ENCODE data around the gene STAT5B. TPM values are rescaled to one million over a fixed set of nuclear protein-coding genes. Genes with fewer than 3 reads are reported as not detected.
"Not testable (repeated sequence)": the region's sequence is repeated elsewhere in the genome, so short reads cannot be mapped to it uniquely, and the experiment has no call there.

Gene STAT5B
- total RNA-seq, 1 experiment from 2014 or later, result 24.3 TPM

GRCh38 chr17:42309986-42310786, 34.0 kb upstream of the STAT5B start:
- Histone ChIP-seq H3K4me3 (no peak overlapping the region), H3K36me3 (peaks cover 30% of the 10 kb centered on the region), H3K9me3 (no peaks in the 10 kb centered on the region), H3K27me3 (no peaks in the 10 kb centered on the region)
- DNase-seq, result no peak

- no peak overlapping the region for H3K4me3 ChIP-seq
- no peaks in the 10 kb centered on the region for H3K9me3 ChIP-seq
- peaks cover 23% of the 10 kb centered on the region for H3K36me3 ChIP-seq
These were observed 33.0 kb upstream of the STAT5B start for GRCh38 chr17:42309142-42309541.

DNA sequence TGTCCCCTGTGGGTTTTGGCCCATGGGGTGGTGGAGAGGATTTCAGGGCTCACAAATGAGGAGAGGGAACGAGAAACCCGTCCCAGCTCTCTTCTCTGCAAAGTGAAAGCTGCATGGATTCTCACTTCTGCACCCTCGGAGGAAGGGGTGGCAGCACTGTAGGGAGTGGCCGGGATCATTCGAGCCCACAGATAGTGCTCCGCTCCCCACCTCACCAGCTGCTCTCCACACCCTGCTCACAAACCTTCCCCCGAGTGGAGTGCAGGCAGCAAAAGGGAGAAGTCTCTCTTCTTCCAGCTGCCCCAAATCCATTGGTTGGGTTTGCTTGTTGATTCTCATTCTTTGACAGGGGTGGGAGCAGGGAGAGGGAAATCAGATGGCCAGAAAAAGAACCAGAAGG, 32.3 kb upstream of the STAT5B start:
- H3K27me3 ChIP-seq, result no peaks in the 10 kb centered on the region

More at GRCh38 chr17:42309142-42309541, 33.0 kb upstream of the STAT5B start:
- DNase-seq, result no peak
- no peaks in the 10 kb centered on the region for H3K27me3 ChIP-seq

DNA sequence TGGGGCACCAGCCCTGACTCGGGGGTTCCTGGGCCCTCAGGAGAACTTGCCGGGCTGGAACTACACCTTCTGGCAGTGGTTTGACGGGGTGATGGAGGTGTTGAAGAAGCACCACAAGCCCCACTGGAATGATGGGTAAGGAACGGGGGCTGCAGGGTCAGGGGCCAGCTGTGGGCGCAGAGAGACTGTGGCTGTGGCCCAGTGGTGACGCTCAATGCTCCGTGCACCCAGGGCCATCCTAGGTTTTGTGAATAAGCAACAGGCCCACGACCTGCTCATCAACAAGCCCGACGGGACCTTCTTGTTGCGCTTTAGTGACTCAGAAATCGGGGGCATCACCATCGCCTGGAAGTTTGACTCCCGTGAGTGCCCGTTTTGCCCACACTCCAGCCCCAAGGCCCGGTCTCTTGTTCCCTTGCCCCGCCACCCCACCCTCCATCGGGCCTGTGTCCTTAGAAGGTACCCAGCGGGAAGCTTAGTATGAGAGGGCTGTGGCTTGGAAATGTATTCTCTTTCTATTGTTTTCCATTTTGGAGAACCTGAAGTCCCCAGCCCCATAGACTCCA, 31.3 kb upstream of the STAT5B start:
- H3K9me3 ChIP-seq, result no peaks in the 10 kb centered on the region
- no peaks in the 10 kb centered on the region for H3K27me3 ChIP-seq
- H3K4me3 ChIP-seq, result no peak overlapping the region
- no peak for DNase-seq
- peaks cover 14% of the 10 kb centered on the region for H3K36me3 ChIP-seq

More for the DNA sequence above, 32.3 kb upstream of the STAT5B start:
- Histone ChIP-seq H3K36me3 (peaks cover 16% of the 10 kb centered on the region), H3K4me3 (no peak overlapping the region), H3K9me3 (no peaks in the 10 kb centered on the region)
- no peak for DNase-seq

DNA sequence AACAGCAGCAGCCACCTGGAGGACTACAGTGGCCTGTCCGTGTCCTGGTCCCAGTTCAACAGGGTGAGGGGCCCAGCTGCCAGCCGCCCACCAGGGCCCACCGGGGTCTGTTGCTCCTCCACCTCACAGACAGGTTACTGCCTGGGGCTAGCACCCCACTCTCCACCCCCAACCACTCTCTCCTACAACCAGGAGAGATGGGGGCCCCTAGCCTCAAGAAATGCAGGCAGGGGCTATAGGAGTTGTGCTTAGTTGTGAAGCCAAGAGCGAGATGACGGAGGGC, 30.1 kb upstream of the STAT5B start:
- Histone ChIP-seq H3K4me3 (no peak overlapping the region), H3K36me3 (peaks cover 9% of the 10 kb centered on the region), H3K9me3 (no peaks in the 10 kb centered on the region), H3K27me3 (no peaks in the 10 kb centered on the region)
- DNase-seq, result no peak

DNA sequence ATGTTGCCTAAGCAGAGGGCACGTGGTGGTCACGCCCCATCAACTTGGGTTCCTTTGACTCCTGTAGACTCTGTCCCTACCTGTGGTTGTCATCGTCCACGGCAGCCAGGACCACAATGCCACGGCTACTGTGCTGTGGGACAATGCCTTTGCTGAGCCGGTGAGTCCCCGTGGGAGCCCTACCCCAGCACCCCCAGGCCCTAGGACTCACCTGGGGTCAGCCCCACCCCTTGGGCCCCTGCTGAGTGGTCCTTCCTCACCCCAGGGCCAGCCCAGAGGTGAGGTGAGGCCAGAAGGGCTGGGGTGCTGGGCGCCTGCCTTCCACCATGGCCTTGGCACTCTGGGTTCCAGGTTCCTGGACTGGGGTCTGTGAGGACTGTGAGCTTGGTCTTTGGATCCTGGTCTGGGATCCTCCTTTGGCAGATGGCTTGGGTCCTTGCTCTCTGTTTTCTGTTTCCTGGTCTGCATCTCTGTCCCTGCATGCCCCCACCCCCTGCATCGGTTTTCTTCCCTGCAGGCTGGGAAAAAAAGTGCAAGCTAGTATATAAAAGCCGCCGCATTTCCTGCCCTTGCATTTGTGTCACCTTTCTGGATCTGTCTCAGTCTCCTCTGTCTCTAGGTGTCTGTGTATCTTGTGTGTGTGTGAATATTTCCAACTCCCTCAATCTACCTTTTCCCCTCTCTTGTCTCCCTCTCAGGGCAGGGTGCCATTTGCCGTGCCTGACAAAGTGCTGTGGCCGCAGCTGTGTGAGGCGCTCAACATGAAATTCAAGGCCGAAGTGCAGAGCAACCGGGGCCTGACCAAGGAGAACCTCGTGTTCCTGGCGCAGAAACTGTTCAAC, 29.6 kb upstream of the STAT5B start:
- Histone ChIP-seq H3K27me3 (no peaks in the 10 kb centered on the region), H3K9me3 (no peaks in the 10 kb centered on the region), H3K4me3 (no peak overlapping the region), H3K36me3 (peaks cover 3% of the 10 kb centered on the region; the same call in 1 of the 2 replicates)
- no peak for DNase-seq

- not testable (repeated sequence) for DNase-seq
These were observed 28.8 kb upstream of the STAT5B start for GRCh38 chr17:42305031-42305330.

GRCh38 chr17:42304187-42305030, 28.2 kb upstream of the STAT5B start:
- no peaks in the 10 kb centered on the region; the same call in 1 of the 2 replicates for H3K36me3 ChIP-seq
- H3K4me3 ChIP-seq, result no peak overlapping the region
- DNase-seq, result no peak
- H3K27me3 ChIP-seq, result no peaks in the 10 kb centered on the region
- H3K9me3 ChIP-seq, result no peaks in the 10 kb centered on the region

More at GRCh38 chr17:42305031-42305330, 28.8 kb upstream of the STAT5B start:
- not testable (repeated sequence) for H3K4me3 ChIP-seq, H3K27me3 ChIP-seq, H3K9me3 ChIP-seq, H3K36me3 ChIP-seq

GRCh38 chr17:42303694-42304093, 27.5 kb upstream of the STAT5B start:
- Histone ChIP-seq H3K9me3 (no peaks in the 10 kb centered on the region), H3K27me3 (no peaks in the 10 kb centered on the region), H3K4me3 (no peak overlapping the region), H3K36me3 (no peaks in the 10 kb centered on the region; the same call in 1 of the 2 replicates)
- DNase-seq, result no peak

DNA sequence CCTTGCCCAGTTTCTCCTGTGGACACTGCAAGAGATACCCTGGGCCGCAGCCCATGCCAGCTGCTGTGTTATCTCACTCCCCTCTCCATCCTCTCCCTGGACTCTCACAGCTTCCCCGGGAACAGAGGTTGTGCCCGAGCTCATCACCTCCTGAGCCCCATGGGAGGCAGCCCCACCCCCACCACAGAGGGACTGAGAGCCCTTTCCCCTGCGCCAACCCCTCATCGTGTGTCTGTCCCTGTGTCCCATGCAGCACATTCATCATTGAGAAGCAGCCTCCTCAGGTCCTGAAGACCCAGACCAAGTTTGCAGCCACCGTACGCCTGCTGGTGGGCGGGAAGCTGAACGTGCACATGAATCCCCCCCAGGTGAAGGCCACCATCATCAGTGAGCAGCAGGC, 24.8 kb upstream of the STAT5B start:
- Histone ChIP-seq H3K4me3 (no peak overlapping the region), H3K9me3 (no peaks in the 10 kb centered on the region), H3K27me3 (no peaks in the 10 kb centered on the region), H3K36me3 (no peaks in the 10 kb centered on the region; the same call in 1 of the 2 replicates)
- DNase-seq, result no peak

DNA sequence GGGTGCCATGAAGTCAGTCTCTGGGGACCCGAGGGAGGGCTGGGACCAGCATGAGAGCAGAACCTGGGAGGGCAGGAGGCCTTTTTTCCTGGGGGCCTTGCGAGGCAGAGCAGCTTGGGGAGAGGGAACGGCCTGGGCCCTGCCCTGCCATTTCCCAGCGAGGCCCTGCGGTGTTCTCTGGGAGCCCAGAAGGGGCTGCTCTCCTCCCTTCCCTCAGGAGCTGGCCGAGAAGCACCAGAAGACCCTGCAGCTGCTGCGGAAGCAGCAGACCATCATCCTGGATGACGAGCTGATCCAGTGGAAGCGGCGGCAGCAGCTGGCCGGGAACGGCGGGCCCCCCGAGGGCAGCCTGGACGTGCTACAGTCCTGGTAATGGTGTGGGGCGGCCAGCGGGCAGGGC, 23.7 kb upstream of the STAT5B start:
- not testable (repeated sequence) for H3K27me3 ChIP-seq, H3K36me3 ChIP-seq, H3K9me3 ChIP-seq, DNase-seq, H3K4me3 ChIP-seq

DNA sequence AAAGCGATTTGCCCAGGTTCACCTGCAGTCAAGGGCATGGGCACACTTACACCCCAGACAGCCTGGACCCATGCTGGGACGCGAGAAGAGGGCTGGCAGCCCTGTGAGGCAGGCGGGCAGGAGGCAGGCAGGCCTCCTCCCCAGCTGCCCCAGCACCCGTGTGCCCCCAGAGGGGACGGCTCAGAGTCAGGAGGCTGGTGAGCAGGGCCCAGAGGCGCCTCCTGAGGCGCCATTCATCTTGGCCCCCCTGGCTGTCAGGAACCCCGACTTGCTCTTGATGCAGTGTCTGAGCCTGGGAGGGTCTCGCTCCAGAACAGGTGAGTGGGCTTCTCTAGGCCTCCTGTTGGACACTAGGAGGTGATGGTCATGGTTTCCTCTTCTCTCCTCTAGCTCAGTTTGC, 23.2 kb upstream of the STAT5B start:
- DNase-seq, result not testable (repeated sequence)

DNA sequence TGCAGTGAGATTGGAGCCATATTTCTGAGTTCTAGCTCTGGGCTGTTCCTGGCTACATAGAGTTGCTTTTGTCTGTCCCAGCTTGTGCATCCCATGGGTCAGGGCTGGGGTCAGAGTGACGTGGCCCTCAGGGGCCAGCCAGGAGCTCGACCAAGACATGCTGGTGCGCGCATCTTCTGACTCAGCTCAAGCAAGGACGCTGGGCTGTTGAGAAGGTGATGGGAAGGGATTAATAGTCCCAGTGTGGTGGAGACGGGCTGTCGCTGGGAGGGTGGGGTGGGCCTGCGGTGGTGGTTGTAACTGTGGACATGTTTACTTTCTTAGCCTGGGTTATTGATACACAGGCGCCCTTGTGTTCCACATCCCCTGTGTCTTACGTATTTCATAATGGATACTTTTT, 21.6 kb upstream of the STAT5B start:
- not testable (repeated sequence) for DNase-seq, H3K36me3 ChIP-seq, H3K27me3 ChIP-seq, H3K9me3 ChIP-seq, H3K4me3 ChIP-seq

More for the DNA sequence above, 23.2 kb upstream of the STAT5B start:
- H3K27me3 ChIP-seq, H3K4me3 ChIP-seq, H3K36me3 ChIP-seq, H3K9me3 ChIP-seq: not testable (repeated sequence)

GRCh38 chr17:42296012-42296411, 19.8 kb upstream of the STAT5B start:
- no peak for DNase-seq
- no peaks in the 10 kb centered on the region for H3K27me3 ChIP-seq
- no peak overlapping the region for H3K4me3 ChIP-seq
- no peaks in the 10 kb centered on the region for H3K36me3 ChIP-seq
- H3K9me3 ChIP-seq, result no peaks in the 10 kb centered on the region

DNA sequence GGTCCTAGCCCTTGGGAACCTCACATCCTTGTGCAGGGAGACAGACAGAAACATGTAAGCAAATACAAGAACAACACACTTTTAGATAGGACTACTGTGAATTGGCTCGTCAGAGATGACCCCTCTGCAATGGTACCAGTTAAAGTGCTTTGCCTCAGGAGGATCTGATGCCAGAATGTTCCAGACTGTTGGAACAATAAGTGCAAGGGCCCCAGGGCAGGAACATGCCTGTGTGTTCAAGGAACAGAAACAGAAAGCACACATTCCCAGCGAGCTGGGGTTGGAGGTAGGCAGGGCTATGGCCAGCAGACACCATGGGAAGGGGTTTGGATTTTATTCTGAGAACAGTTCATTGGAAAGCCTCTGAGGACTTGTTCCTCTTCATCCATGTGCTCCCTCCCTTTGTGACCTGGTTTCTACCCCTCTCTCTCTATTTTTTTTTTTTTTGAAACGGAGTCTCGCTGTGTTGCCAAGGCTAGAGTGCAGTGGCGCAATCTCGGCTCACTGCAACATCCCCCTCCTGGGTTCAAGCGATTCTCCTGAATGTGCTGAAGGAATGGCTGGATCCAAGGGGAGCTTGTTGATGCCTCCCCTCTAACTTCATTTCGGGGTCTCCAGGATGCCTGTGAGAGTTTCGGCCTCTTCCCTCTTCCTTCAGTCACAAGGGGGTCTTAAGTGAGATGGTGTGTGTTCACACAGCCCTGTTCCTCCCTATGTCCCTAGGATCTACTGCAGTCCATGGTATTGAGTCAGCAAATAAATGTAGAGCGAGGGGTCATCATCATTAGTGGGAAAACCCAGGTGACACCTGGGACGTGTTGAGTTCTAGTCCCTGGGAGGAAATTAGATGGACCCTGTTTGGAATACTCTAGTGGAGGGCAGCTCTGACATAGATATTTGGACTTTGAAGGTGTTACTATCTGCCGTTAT, 18.5 kb upstream of the STAT5B start:
- DNase-seq, result no peak
- H3K36me3 ChIP-seq, result no peaks in the 10 kb centered on the region
- H3K4me3 ChIP-seq, result no peak overlapping the region
- no peaks in the 10 kb centered on the region for H3K9me3 ChIP-seq
- no peaks in the 10 kb centered on the region for H3K27me3 ChIP-seq

GRCh38 chr17:42291129-42291528, 14.9 kb upstream of the STAT5B start:
- no peak for DNase-seq
- Histone ChIP-seq H3K4me3 (no peak overlapping the region), H3K9me3 (no peaks in the 10 kb centered on the region), H3K36me3 (no peaks in the 10 kb centered on the region), H3K27me3 (no peaks in the 10 kb centered on the region)
